ENCODE results near the gene UGT1A8. TPM values are rescaled to one million over a fixed set of nuclear protein-coding genes. Genes with fewer than 3 reads are reported as not detected.

The UGT1A8 gene
- polyA plus RNA-seq, 1 of the 3 experiments (the other 2 are of a cell fraction): not detected

DNA sequence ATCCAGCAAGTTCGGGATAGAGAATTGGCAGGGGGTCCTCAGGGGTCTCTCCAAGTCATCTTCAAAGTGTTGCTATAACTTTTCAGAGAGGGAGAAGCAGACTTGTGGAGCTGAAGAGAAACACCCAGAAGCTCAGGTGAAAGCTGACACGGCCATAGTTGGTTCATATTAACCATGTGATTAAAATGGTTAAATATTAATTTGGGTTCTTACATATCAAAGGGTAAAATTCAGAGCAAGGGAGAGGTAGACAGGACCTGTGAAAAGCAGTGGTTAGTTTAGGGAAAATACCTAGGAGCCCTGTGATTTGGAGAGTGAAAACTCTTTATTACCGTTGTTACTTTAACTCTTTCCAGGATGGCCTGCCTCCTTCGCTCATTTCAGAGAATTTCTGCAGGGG, 75.2 kb downstream of the UGT1A8 start, which contains the start of gene UGT1A6:
Gene UGT1A6, plus strand, starts transcription at position 243 of the 400 bp plus-strand sequence. Its CDS starts 115 bp downstream, at position 358.
- Histone ChIP-seq H3K9ac (no peak within 1 kb of the TSS), H3K4me3 (ENCODE audit: low read depth in 2 of 2, low read length in 1 of 2) (no peak within 1 kb of the TSS), H3K4me1 (ENCODE audit: control insufficient read depth in 1 of 2, insufficient read depth in 2 of 2, low read depth in 1 of 2, low read length in 1 of 2) (no peaks in the 10 kb centered on the region), H4K20me1 (ENCODE audit: insufficient read depth) (no peaks in the 10 kb centered on the region), H3K4me2 (no peak within 1 kb of the TSS), H3K36me3 (replicated peaks in 1 of 2; ENCODE audit: control insufficient read depth in 1 of 2, insufficient read depth in 2 of 2, low read length in 1 of 2) (no peaks in the 10 kb centered on the region), H3K27me3 (ENCODE audit: insufficient read depth) (no peaks in the 10 kb centered on the region), H2AFZ (ENCODE audit: low read depth) (no peak within 1 kb of the TSS), H3K27ac (ENCODE audit: low read depth in 2 of 2, low read length in 1 of 2) (no peak within 1 kb of the TSS), H3K79me2 (ENCODE audit: insufficient read depth) (no peaks in the 10 kb centered on the region), H3F3A (replicated peaks; ENCODE audit: insufficient read depth) (no peaks in the 10 kb centered on the region), H3K9me2 (no peaks in the 10 kb centered on the region), H3K9me3 (no peaks in the 10 kb centered on the region)
- no peak for DNase-seq
- POLR2A ChIA-PET: no interaction called here
- TF ChIP-seq SIN3A (IDR thresholded peaks at IDR 0.05; ENCODE audit: borderline replicate concordance, low read depth, low read length) (no peak), NFIC (IDR thresholded peaks at IDR 0.05; ENCODE audit: borderline replicate concordance) (no peak), EZH2phosphoT487 (IDR thresholded peaks at IDR 0.05; ENCODE audit: borderline replicate concordance, low read depth) (no peak), ELF1 (IDR thresholded peaks at IDR 0.05) (no peak)
- WGBS (ENCODE audit: low lambda C conversion rate): 69% methylated on average over 4 of the region's 4 CpGs
- CTCF ChIA-PET: no interaction called here

DNA sequence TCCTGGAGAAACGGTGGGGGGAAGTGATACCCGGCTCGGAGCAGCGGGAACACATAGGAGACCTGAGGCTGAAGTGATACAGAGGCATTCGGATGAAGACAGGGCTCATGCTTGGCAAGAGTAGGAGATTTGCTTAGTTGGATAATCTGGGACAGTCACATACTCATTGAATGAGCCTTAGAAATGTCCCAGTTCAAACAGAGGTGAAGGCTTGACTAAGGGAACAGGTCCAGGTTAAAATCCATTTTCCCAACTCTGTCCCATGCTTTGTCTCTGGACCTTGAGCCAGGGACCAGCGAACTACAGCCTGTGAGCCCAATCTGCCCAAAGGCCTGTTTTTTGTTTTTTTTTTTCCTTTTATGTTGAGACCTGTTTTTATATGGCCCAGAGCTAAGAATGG, 76.5 kb downstream of the UGT1A8 start:
- no peaks in the 10 kb centered on the region for H3K79me2 ChIP-seq (ENCODE audit: insufficient read depth)
- no peaks in the 10 kb centered on the region for H3F3A ChIP-seq (replicated peaks; ENCODE audit: insufficient read depth)
- no peak for DNase-seq
- no peaks in the 10 kb centered on the region for H3K9me3 ChIP-seq
- H3K9me2 ChIP-seq: no peaks in the 10 kb centered on the region
- TF ChIP-seq, protein P1, sequence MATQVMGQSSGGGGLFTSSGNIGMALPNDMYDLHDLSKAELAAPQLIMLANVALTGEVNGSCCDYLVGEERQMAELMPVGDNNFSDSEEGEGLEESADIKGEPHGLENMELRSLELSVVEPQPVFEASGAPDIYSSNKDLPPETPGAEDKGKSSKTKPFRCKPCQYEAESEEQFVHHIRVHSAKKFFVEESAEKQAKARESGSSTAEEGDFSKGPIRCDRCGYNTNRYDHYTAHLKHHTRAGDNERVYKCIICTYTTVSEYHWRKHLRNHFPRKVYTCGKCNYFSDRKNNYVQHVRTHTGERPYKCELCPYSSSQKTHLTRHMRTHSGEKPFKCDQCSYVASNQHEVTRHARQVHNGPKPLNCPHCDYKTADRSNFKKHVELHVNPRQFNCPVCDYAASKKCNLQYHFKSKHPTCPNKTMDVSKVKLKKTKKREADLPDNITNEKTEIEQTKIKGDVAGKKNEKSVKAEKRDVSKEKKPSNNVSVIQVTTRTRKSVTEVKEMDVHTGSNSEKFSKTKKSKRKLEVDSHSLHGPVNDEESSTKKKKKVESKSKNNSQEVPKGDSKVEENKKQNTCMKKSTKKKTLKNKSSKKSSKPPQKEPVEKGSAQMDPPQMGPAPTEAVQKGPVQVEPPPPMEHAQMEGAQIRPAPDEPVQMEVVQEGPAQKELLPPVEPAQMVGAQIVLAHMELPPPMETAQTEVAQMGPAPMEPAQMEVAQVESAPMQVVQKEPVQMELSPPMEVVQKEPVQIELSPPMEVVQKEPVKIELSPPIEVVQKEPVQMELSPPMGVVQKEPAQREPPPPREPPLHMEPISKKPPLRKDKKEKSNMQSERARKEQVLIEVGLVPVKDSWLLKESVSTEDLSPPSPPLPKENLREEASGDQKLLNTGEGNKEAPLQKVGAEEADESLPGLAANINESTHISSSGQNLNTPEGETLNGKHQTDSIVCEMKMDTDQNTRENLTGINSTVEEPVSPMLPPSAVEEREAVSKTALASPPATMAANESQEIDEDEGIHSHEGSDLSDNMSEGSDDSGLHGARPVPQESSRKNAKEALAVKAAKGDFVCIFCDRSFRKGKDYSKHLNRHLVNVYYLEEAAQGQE (IDR thresholded peaks at IDR 0.05; ENCODE audit: low read depth, low read length): no peak
- TF ChIP-seq NFIC (IDR thresholded peaks at IDR 0.05; ENCODE audit: borderline replicate concordance): no peak
- TF ChIP-seq GATA2 (CRISPR knock-in tag; IDR thresholded peaks at IDR 0.05): no peak
- TF ChIP-seq NRF1 (IDR thresholded peaks at IDR 0.05; ENCODE audit: low read depth, low read length): no peak
- TF ChIP-seq TEAD4 (IDR thresholded peaks at IDR 0.05; ENCODE audit: borderline replicate concordance, insufficient read depth): no peak
- TF ChIP-seq, protein P2, sequence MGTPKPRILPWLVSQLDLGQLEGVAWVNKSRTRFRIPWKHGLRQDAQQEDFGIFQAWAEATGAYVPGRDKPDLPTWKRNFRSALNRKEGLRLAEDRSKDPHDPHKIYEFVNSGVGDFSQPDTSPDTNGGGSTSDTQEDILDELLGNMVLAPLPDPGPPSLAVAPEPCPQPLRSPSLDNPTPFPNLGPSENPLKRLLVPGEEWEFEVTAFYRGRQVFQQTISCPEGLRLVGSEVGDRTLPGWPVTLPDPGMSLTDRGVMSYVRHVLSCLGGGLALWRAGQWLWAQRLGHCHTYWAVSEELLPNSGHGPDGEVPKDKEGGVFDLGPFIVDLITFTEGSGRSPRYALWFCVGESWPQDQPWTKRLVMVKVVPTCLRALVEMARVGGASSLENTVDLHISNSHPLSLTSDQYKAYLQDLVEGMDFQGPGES (IDR thresholded peaks at IDR 0.05; ENCODE audit: low read depth, low read length): no peak
- no peak for TF ChIP-seq POLR2AphosphoS5 (IDR thresholded peaks at IDR 0.05; ENCODE audit: low read depth, low read length)
- no peak for TF ChIP-seq RFX5 (IDR thresholded peaks at IDR 0.05; ENCODE audit: low read length)
- no peak for TF ChIP-seq GABPA (IDR thresholded peaks at IDR 0.05; ENCODE audit: low read depth)
- TF ChIP-seq RCOR1 (IDR thresholded peaks at IDR 0.05; ENCODE audit: low read length): no peak
- TF ChIP-seq YY1 (IDR thresholded peaks at IDR 0.05; ENCODE audit: low read depth): no peak
- no peak for TF ChIP-seq MEF2A (IDR thresholded peaks at IDR 0.05; ENCODE audit: borderline replicate concordance, low read depth)
- TF ChIP-seq, protein P3, sequence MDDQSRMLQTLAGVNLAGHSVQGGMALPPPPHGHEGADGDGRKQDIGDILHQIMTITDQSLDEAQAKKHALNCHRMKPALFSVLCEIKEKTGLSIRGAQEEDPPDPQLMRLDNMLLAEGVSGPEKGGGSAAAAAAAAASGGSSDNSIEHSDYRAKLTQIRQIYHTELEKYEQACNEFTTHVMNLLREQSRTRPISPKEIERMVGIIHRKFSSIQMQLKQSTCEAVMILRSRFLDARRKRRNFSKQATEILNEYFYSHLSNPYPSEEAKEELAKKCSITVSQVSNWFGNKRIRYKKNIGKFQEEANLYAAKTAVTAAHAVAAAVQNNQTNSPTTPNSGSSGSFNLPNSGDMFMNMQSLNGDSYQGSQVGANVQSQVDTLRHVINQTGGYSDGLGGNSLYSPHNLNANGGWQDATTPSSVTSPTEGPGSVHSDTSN (IDR thresholded peaks at IDR 0.05): no peak
- TF ChIP-seq FOXM1 (IDR thresholded peaks at IDR 0.05; ENCODE audit: low read depth): no peak
- TF ChIP-seq FOXJ3 (CRISPR knock-in tag; IDR thresholded peaks at IDR 0.05): no peak
- H3K4me2 ChIP-seq: no peak overlapping the region
- no peaks in the 10 kb centered on the region for H3K4me1 ChIP-seq (ENCODE audit: control insufficient read depth in 1 of 2, insufficient read depth in 2 of 2, low read depth in 1 of 2, low read length in 1 of 2)
- H3K27me3 ChIP-seq (ENCODE audit: insufficient read depth): no peaks in the 10 kb centered on the region
- POLR2A ChIA-PET: no interaction called here
- no peaks in the 10 kb centered on the region for H4K20me1 ChIP-seq (ENCODE audit: insufficient read depth)
- no peak overlapping the region for H2AFZ ChIP-seq (ENCODE audit: low read depth)
- 72% methylated on average over 6 of the region's 6 CpGs for WGBS (ENCODE audit: low lambda C conversion rate)
- CTCF ChIA-PET: no interaction called here
- no peaks in the 10 kb centered on the region for H3K36me3 ChIP-seq (replicated peaks in 1 of 2; ENCODE audit: control insufficient read depth in 1 of 2, insufficient read depth in 2 of 2, low read length in 1 of 2)
- no peak overlapping the region for H3K4me3 ChIP-seq (ENCODE audit: low read depth in 2 of 2, low read length in 1 of 2)
- no peak overlapping the region for H3K27ac ChIP-seq (ENCODE audit: low read depth in 2 of 2, low read length in 1 of 2)
- no peak overlapping the region for H3K9ac ChIP-seq

All from SK-N-SH (cell line).